GM21515 (cell line): Measurements from ENCODE around the gene EPB41L1.

Experiments
- ATAC-seq: cut with Tn5 transposase; IDR thresholded peaks from one replicate; pipeline ENCODE4 v1.9.1; 2021; ENCODE audit not compliant: unreplicated experiment

The EPB41L1 gene

DNA sequence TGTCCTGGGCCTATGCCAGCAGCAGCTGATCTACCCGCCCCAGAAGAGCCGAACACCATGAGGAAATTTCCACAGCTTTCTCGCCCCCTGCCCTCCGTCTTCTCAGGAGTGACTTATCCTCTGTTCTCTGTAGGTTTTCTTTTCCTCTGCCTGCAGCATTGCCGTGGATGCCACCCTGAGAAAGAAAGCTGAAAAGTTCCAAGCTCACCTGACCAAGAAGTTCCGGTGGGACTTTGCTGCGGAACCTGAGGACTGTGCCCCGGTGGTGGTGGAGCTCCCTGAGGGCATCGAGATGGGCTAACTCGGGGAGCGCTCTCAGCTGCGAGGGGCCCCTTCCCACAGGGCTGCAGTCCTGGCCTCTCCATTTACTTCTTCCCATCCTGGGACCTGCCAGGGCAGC lies 100.9 kb downstream of the EPB41L1 start:
- ATAC-seq: no peak

DNA sequence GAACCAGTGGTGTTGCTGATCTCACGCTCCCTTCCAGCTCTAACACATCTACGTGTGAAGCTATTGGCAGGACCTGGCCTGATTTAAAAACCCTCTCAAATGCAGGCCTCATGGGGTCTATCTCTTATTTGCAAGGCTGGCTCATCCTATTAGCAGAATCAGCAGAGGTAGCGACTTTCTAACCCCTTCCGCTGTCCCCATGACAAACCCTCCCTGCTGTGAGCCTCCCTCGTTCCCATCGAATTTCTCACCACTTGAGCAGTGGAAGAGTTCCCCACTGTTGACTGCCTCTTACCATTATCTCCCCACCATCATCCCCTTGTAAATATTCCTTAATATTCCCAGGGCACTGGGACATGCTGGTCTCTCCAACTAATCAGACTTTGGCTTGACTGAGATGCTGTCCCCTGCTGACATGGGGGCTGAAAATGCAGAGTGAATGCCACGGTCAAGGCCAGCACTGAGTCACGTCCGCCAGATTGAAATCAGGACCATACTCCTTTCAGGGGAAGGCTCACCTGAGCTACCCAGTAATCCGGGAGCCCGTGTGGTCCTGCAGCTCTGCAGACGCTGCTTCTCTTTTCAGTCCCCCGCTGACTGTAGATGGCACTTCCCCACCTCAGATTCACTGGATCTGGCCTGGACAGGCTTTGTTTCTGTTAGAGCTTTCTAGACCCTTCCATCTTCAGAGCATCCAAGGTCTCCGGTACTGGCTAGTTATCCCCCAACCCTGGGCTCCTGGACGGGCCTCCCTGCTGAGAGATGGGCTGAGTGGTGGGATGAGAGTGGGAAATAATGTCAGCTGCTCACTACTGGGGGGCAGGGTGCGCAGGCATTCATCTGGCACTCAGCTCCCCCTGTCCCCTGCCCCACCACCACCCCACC lies 104.9 kb downstream of the EPB41L1 start:
- ATAC-seq: no peak

DNA sequence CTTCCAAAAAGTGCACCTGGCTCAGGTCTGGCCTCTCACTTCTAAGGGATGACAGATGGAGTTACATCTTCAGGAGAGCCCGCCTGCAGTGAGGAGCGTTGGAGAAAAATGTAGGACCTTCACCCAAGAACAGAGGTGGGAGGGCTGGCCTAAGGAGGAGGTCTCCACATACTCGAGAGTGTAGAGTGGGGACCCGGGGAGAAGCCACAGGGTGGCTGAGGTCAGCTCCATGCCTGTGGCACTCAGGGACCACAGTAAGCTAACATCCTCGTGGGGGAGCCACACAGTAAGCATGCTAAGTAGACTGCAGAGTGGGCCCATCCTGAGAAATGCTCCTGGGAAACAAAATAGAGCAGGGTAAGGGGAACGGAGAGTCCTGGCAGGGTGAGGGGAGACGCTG lies 105.8 kb downstream of the EPB41L1 start:
- no peak for ATAC-seq

DNA sequence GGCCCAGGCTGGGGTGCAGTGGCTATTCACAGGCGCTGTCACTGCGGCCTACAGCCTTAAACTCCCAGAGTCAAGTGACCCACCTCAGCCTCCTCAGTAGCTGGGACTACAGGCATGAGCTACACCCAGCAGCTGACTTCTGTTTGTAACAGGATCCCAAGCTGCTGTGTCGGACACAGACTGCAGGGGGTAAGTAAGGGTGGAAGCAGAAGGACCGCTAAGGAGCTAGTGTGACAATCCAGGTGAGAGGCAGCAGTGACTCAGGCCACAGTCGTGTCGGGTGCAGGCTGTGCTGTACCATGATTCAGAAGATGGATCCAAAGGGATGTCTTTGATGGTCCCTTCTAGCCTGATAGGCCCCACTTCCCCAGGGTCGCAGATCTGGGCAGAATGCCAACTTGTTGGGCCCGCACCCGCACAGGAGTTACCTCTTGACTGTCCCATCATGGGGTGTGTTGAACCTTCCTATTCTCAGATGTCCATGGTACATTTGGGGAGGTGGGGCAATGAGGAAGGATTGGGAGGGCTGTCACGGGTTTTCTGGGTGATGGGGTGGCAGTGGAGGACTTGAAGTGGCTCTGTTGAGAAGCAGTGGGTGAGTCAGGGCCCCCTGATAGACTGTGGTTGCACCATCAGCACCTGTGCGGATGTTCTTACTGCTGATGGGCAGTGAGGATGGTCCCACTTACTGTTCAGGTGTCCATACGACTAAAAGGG lies 107.0 kb downstream of the EPB41L1 start:
- ATAC-seq: no peak

DNA sequence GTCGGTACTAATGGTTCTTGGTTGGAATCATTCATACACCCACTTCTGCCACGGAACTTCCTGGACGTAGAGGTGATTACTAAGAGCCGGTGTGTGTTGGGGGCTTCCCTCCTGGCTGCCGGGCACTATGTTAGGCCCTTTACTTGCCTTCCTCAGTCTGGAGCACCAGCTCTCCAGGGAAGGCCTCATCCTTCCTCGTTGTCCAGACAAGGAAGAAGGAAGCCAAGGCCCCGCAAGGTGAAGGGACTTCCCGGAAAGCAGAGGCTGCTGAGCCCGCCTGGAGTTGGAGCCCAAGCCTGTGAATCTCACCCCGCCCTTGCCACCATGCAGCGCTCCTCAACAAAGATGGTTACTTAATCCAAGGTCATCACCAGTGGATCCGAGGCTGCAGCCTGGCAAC lies 107.9 kb downstream of the EPB41L1 start:
- no peak for ATAC-seq

DNA sequence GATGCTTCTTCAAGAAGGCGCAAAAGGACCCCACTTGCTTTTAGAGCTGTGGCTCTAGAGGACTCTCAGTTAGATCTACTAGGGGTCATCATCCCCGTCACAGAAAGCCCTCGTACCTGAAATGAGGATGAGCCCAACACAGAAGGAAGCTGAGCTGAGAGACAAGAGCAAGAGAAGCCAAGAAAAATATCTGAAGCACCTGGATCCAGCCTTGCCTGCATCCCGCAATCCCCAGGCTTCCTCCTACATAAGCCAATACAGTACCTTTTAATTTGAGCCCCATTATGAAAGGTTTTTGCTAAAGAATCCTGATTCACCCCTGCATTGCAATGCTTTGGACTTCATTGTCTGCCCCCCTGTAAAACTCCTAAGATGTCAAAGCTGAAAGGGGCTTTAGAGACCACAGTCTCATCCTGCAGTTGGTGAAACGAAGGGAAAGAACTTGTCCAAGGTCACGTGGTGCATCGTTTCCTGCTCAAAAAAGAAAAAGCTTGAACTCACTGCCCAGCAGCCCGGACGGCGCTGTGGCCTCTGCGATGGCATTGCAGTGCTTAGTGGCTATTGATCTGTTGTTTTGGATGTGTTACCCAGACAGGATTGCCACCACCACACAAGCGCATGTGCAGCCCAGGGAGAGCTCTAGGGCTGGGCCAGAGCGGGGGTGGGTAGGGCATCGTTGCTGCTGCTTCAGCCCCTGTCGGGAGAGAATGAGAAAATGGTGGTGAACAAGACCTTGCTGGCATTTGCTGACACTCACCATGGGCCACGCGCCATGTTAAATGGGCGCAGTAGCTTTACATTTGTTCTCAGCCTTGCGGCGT lies 110.1 kb downstream of the EPB41L1 start:
- no peak for ATAC-seq

DNA sequence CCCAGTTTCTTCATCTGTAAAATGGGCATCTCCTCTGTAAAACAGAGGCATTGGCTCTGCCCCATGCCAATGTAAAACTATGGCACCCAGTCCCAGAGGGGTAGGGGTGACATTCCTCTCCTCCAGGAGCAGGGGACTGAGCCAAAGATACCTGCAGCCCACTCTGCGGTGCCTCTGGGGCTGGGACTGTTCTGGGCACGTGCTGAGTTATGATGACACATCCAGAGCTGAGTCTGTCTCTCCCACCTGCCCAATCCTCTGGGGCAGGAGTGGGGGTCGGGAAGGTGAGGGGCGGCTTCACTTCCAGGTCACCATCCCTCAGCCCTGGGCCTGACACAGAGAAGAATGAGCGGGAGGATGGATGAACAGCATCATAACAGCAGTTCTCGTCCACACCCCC lies 111.6 kb downstream of the EPB41L1 start:
- ATAC-seq: no peak

DNA sequence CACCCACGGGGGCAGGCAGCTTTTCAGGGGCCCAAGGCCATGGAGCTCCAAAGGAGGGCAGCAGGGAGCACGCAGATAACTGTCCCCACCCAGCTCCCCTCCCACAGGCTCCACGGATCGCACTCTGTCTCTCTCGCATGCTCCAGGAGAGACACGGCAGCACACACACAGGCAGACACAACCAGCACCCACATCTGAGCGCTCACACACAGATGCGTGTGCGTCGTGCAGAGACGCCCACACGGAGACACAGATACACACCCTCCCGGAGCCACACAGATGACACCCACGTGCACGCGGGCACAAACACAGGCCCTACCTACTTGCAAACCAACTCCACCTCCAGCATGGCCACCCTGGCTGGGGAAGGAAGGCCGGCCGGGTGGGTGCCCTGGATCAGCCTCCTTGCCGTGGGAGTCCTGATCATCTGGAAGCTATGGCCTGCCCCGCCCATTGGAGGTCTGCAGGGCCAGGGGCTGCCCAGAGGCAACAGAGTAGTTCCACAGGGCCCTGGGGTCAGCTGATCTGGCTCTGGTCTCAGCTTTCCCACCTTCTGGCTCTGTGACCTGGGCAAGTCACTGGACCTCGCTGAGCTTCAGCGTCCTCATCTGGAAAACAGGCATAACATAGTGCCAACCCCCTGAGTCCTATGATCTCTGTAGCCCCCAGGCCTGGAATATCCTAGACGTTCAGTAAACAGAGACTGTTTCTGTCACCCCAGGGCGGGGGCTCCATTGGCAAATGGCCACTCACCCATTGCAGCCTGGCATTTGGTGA lies 113.3 kb downstream of the EPB41L1 start:
- ATAC-seq: no peak

DNA sequence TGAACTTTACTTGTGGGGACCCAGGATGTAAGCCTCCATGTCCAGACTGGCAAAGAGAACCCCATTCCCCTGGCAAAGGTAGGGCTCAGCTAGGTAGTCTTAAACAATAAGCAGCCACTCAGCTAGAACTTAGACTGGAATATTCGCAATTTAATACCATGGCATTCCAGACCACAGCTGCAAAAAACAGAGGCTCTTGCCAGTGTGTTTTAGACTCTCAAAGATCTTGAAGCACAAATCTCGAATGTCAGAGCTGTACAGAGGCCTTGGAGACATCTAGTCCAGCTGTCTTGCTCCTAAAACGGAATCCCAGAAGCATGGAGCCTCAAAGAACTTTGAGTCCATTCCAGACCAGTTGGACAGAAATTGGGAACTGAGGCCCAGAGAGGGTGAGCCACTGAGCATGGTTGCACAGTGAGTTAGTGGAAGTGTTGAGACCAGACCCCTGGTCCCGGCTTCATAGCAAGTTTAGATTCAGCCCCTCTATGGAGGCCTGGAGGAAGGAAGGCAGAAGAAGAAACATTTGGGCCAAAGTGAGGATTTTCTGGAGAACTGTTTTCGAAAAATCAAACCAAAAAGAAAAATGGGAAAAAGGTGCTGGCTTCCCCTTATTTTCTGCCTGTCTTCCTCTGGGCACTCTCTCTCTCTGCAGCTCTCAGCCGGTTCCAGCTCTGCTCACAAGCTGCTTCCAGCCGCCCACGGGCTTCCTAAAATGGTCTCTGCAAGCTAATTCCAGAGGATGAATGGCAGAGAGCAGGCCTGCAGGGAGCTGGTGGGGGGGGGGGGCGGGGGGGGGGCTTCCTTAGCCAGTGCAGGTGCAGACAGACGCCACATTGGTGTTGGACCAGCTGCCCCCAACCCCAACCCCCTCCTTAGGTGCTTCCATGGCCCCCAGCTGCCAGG lies 114.2 kb downstream of the EPB41L1 start:
- no peak for ATAC-seq

DNA sequence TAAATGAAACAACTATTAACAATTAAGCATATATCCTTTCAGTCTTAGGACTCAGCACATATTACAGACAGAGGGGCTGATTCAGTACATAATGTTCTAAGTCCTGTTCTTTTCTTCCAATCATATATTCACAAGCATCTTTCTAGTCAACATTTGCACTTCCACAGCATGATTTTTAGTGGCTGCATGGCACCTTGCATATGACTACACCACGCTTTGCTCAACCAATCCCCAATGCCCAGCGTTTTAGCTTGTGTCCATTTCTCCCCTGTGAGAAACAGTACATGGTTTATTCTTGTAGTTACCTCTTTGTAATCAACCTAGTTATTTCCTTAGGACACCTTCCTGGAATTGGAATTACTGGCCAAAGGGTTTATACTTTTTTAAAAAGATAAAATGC lies 115.0 kb downstream of the EPB41L1 start:
- no peak for ATAC-seq

DNA sequence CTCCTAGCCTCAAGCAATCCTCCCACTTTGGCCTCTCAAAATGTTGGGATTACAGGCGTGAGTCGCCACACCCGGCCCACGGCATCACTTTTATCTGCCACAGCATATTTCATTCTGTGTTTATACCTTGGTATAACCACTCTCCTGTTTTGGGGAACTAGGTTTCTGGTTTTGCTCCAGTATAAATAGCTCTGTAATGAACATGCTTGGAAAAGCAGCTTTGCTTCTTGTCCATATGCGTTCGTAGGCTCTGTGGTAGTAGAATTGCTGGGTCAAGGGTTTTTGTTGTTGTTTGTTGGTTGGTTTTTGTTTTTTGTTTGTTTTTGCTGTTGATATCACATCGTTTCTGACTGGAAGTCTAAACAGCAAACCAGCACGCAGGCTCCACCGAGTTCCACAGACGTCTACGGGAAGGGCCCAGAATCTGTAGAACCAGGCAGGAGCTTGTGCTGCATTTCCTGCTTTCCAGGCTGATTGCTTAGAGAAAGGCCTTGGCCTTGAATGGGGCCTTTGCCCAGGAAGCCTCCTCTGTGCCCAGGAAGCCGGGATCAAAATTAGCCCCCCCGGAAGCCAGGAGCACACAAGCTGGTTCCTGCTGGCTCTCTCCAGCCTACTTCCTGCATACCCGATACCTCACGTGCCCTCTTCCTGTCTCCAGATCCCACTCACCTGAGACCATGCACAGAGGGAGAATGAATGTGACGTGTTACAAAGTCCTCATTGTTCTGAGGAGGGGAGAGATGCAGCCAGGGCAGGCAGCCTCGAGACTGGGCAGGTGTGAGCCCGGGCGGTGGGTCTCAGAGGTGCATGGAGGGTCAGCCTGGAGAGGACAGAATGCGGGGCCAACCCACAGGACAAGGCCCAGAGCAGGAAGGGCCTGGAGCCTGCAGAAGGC lies 116.5 kb downstream of the EPB41L1 start:
- no peak for ATAC-seq

DNA sequence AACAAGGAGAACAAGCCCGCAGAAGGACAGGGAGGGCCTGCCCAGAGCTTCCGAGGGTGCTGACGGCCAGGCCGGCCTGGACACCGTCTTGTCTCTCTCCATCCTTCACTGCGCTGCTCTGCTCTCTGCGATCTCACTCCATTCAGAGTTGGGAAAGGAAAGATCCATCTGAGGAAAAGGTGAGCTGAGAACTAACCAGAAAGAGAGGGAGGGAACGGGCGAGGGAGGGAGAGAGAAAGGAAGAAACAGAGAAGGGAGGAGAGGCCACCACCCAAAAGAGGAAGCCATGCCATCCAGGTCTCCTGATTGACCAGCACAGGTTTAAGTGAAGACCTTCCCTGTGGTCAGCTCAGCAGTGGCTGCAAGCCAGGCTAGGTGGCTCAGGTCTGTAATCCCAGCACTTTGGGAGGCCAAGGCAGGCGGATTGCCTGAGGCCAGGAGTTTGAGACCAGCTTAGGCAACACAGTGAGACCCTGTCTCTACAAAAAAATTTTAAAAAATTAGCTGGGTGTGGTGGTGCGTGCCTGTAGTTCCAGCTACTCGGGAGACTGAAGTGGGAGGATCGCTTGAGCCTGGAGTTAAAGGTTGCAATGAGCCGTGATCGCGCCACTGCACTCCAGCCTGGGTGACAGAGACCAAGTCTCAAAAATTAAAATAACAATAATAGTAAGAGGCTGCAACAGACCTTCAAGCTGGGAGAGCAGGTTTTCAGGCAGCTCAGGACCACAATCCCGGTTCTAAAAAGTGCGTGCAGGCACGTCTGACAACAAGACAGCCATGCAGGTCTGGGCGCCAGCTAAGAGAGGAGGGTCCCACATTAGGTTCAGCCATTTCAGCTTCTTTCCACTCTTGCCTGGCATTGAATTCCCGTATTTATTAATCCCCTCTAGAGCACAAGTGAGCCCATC lies 117.4 kb downstream of the EPB41L1 start:
- ATAC-seq: no peak

DNA sequence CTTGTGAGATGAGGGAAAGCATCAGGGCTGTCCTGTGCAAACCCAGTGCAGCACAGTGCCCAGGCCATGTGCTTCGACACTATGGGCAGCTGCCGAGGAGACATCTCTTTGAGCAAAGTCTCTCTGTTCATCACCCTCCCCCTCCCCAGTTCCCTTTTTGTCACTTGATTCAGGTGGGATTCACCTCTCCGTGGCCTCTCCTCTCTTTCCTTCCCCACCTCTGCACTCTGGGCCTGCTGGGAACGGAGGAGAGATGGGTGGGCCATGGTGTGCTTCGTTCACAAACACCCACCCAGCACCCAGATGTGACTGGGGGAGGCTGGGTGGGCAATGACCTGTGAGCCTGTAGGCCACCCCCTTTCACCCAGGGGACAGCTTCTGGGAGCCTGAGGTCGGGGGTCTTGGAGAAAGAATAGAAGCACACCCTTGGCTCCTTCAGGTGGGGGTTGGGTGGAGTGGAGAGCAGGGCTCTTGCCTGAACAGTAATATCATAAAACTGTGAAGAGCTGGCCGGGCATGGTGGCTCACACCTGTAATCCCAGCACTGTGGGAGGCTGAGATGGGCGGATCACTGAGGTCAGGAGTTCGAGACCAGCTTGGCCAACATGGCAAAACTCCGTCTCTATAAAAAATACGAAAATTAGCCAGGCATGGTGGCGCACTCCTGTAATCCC lies 118.1 kb downstream of the EPB41L1 start:
- ATAC-seq: no peak

DNA sequence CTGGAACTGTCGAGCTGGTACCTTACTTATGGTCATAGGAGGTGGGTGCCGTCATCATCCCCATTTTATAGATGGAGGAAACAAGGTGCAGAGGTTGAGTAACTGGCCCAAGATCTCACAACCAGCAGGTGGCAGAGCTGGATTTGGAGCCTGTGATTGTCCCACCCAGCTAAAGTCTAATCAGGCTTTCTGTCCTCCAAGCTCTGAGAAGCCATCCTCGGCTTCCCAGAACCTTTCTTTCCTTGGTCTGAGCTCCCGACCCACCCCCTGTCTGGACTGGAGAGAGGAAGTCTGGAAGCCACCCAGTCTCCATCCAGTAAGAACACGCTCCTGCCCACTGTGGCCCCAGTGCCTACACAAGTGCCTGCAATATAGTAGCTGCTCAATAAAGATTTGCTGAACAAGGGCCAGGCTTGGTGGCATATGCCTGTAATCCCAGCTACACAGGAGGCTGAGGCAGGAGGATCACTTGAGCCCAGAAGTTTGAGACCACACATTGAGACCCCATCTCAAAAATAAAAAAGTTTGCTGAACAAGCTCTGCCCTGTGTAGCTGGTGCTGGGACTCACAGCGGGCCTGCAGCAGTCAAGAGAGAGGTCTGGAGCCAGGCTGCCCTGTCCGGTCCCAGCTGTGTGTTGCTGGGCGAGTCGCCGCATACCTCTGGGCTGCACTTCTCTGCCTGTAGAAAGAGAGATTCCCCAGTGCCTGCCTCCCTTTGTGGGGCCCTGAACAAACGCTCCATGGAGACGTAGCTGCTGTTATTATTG lies 119.1 kb downstream of the EPB41L1 start:
- ATAC-seq: no peak

DNA sequence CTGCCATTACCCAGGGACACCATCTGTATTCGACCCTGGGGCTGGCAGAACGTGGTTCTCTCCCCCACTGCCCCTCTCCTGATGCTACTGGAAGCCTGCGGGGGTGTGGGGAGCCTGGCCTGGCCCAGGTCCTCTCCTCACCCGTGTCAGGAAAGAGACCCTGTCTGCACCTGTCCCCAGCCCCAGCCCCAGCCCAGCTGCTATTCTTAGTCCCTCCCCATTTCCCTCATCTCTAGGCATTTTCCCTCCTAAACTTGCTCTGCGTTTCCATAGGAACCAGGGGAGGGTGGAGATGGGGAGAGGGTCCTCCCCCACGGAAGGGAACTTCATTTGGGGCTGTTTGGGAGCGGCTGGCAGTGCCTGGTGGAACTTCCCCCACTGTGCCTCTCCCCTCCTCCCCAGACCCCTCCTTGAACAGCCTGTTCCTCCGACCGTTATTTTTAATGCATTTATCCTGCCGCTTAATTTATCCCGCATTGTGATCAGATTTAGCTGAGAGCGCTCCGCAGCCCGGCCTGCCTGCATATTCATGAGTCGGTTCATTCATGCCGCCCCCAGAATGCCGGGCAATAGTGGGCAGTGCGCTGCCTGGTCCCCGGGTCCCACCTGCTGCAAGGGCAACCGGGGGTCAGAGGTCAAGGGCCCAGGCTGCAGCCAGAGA lies 119.8 kb downstream of the EPB41L1 start:
- no peak for ATAC-seq

DNA sequence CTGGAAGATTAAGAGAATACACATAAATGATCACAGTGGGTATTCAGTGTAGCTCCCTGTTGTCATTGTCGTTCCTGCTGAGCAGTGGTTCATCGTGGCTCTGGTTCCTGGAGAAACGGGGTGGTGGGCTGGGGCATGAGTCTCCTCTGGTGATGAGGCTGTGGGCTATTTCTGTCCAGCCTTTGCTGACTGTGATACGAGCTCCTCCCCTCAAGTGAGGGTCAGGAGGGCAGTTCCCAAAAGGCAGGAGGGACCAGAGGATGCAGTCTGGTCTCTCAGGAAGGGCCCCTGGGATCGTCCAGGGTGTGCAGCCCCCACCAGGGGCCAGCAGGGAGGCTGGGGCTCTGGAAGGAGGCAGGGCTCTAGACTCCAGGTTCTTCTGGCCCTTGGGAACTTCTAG lies 120.5 kb downstream of the EPB41L1 start:
- ATAC-seq: no peak
